ENCODE measurements around the gene ENTPD6. TPM values are rescaled to one million over a fixed set of nuclear protein-coding genes. Genes with fewer than 3 reads are reported as not detected.

The ENTPD6 gene
- polyA plus RNA-seq, 1 donor from 2014 or later = 143 TPM

GRCh38 chr20:25275813-25276532 is 80.5 kb downstream of the ENTPD6 start:
- TF ChIP-seq RAD21 (conservative IDR thresholded peaks at IDR 0.05) (no peak), EP300 (conservative IDR thresholded peaks at IDR 0.05; ENCODE audit: poor library complexity, severe bottlenecking) (no peak), CTCF (IDR thresholded peaks at IDR 0.05; ENCODE audit: poor library complexity, severe bottlenecking) (no peak), EZH2 (IDR thresholded peaks at IDR 0.05; ENCODE audit: borderline replicate concordance, insufficient read depth, low read length, poor library complexity, severe bottlenecking) (no peak), TAF1 (IDR thresholded peaks at IDR 0.05; ENCODE audit: low read depth) (no peak), POLR2AphosphoS5 (IDR thresholded peaks at IDR 0.05) (no peak), REST (IDR thresholded peaks at IDR 0.05; ENCODE audit: borderline replicate concordance) (no peak), SMC3 (conservative IDR thresholded peaks at IDR 0.05; ENCODE audit: poor library complexity) (no peak), MXI1 (conservative IDR thresholded peaks at IDR 0.05; ENCODE audit: poor library complexity, severe bottlenecking) (no peak)
- no peaks in the 10 kb centered on the region for H3K9me3 ChIP-seq (ENCODE audit: low read length)
- no peaks in the 10 kb centered on the region for H4K20me1 ChIP-seq (ENCODE audit: insufficient read depth)
- H3F3A ChIP-seq (ENCODE audit: insufficient read depth, low read length, poor library complexity, severe bottlenecking) = no peaks in the 10 kb centered on the region
- no peak overlapping the region for H3K27ac ChIP-seq (ENCODE audit: low read length)
- H2AFZ ChIP-seq (ENCODE audit: low read depth, low read length) = no peak overlapping the region
- peaks cover 4% of the 10 kb centered on the region for H3K36me3 ChIP-seq (ENCODE audit: insufficient read depth, low read length)
- no peak overlapping the region for H3K9ac ChIP-seq (ENCODE audit: low read length)
- no peak overlapping the region for H3K4me2 ChIP-seq (ENCODE audit: low read length)
- H3K27me3 ChIP-seq (ENCODE audit: insufficient read depth, low read depth, low read length) = no peaks in the 10 kb centered on the region
- H3K79me2 ChIP-seq (replicated peaks; ENCODE audit: insufficient read depth, low read length) = no peaks in the 10 kb centered on the region
- no peak overlapping the region for H3K4me3 ChIP-seq (ENCODE audit: low read length)
- no peaks in the 10 kb centered on the region for H3K9me2 ChIP-seq (ENCODE audit: insufficient read depth, low read length)

Small RNAs within 50 kb of the gene (small RNA-seq; reads per million reads assigned to genes)
- 0 reads per million in 3 experiments for gene AL035252.4
- gene AL121772.2 = 0 to 0.03 (median 0.03) reads per million in 3 experiments
- gene RF00019 = 0 to 1.2 (median 0) reads per million in 3 experiments

Other genes with a start within 250 kb of the ENTPD6 start
- not detected in 2 replicates for gene CST7, start 246.4 kb upstream of the ENTPD6 start, polyA plus RNA-seq
- gene APMAP, start 203.0 kb upstream of the ENTPD6 start, polyA plus RNA-seq = 140 and 149 TPM in 2 replicates
- 0.14 TPM in 1 of 2 replicates, not detected in the other for gene ACSS1, start 137.6 kb upstream of the ENTPD6 start, polyA plus RNA-seq
- gene VSX1, start 113.6 kb upstream of the ENTPD6 start, polyA plus RNA-seq = not detected in 2 replicates
- gene PYGB, start 52.4 kb downstream of the ENTPD6 start, polyA plus RNA-seq = 70.5 and 77.9 TPM in 2 replicates
- gene ABHD12, start 195.1 kb downstream of the ENTPD6 start, polyA plus RNA-seq = 32.3 and 48.4 TPM in 2 replicates
- 3.8 and 4.5 TPM in 2 replicates for gene GINS1, start 212.0 kb downstream of the ENTPD6 start, polyA plus RNA-seq